Medulla oblongata (tissue), 1 donor: Measurements from ENCODE around the gene ANKRD27.

ENCODE experiments used
- DNase-seq: peaks from one replicate; pipeline ENCODE4 v3.0.0-alpha.2; 2015; ENCODE audit errors: extremely low spot score

The ANKRD27 gene

DNA sequence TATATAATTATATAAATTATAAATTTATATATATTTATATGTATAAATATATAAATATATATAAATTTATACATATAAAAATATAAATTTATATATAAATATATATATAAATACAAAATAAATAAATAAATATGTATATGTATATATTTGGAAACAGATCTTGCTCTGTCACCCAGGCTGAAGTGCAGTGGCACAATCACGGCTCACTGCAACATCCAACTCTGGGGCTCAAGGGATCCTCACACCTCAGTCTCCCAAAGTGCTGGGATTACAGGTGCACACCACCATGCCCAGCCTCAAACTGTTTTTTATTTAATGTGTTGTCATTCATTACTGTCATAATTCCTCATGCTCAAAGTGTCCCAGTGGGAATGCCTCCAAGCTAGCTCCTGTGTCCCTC lies 119.2 kb downstream of the ANKRD27 start:
- no peak for DNase-seq

DNA sequence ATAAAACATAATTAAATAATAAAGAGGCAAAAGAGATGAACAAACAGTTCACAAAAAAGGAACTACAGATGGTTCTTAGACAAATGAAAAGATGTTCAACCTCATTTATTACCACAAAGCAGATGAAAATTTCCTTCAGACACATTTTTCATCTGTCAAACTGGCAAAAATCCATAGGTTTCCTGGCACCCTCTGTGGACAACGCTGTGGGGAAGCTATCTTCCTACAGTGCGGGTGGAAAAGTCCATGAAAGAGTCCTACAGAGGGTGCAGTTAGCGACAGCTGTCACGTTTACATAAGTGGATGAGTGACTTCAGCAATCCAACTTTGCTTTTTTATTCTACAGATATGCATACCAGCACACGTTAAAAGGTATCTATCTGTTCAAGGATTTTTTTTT lies 124.3 kb downstream of the ANKRD27 start:
- no peak for DNase-seq
